Measurements from ENCODE around the gene EID2B.

GRCh38 chr19:39543477-39543857 is 10.8 kb upstream of the EID2B start:
- no peak for TF ChIP-seq POLR2A (IDR thresholded peaks at IDR 0.05)
- no peak for TF ChIP-seq CTCF (IDR thresholded peaks at IDR 0.05)
- TF ChIP-seq POLR2AphosphoS5 (IDR thresholded peaks at IDR 0.05): no peak
- TF ChIP-seq EP300 (IDR thresholded peaks at IDR 0.05): no peak

Measured in upper lobe of left lung (tissue), 4 donors.